K562 (cell line): ENCODE results near the gene CD300LB. TPM values are rescaled to one million over a fixed set of nuclear protein-coding genes. Genes with fewer than 3 reads are reported as not detected.
A peak's percentile ranks its signal among the peaks of the same experiment; 100 is the strongest.

ENCODE experiments used
- DACH1 ChIP-seq: fragments of 450-650 bp; IDR thresholded peaks from 2 replicates; pipeline ENCODE4 v1.6.1; 2018; ENCODE audit not compliant: partially characterized antibody
- KDM5B ChIP-seq: fragments of 200-600 bp; sonication (generic); IDR thresholded peaks from 2 replicates; pipeline ENCODE4 v1.6.1; 2012; ENCODE audit warnings: low read depth, mild to moderate bottlenecking, moderate library complexity, low read length, control low read depth, inconsistent platforms; ENCODE audit not compliant: insufficient replicate concordance
- MEF2D ChIP-seq: conservative IDR thresholded peaks from 2 replicates; pipeline ENCODE4 v1.6.1; 2016; ENCODE audit warnings: low read depth, missing genetic modification characterization, missing compliant biosample characterization
- STAT5A ChIP-seq: IDR thresholded peaks from 2 replicates; pipeline ENCODE4 v1.6.1; 2012; ENCODE audit warnings: low read length, inconsistent platforms, borderline replicate concordance
- TARDBP ChIP-seq: fragments of 450-650 bp; IDR thresholded peaks from 2 replicates; pipeline ENCODE4 v1.6.1; 2016
- polyA plus RNA-seq, 8 experiments: library from polyadenylated mRNA; depleted of rRNA in 4 of 8; stranded (reverse) in 5 of 8; unstranded in 3 of 8; fragments of >200 nt; fragmentation: Nextera tagmentation in 2 of 8; fragmentation: Illumina TruSeq in 1 of 8; extraction: Ambion mirVana in 2 of 8; extraction: Trizol in 1 of 8; gene quantifications; 2 replicates each; pipeline versions ENCODE4 v1.2.1 to v1.2.3, GENCODE V29; 2011 to 2014; ENCODE audit warnings: inconsistent platforms in 1 of 8, missing spikeins in 1 of 8
- total RNA-seq, 7 experiments: library from RNA; depleted of rRNA in 6 of 7; stranded (reverse); fragments of >200 nt in 6 of 7; fragmentation: Illumina TruSeq in 2 of 7; extraction: Trizol in 2 of 7; gene quantifications; 2 replicates each; pipeline versions ENCODE4 v1.2.1 to v1.2.3, GENCODE V29; 2011 to 2021; ENCODE audit warnings: low replicate concordance in 1 of 7
- TF ChIP-seq, protein P1 (sequence below): fragments of 450-650 bp; IDR thresholded peaks from 2 replicates; pipeline ENCODE4 v1.6.1; 2016; ENCODE audit warnings: mild to moderate bottlenecking, moderate library complexity
- TF ChIP-seq, protein P2 (sequence below): sonication (generic); formaldehyde crosslinking; IDR thresholded peaks from 2 replicates; pipeline ENCODE4 v1.8.1; 2023; ENCODE audit warnings: missing genetic modification reagents, mild to moderate bottlenecking, borderline replicate concordance
- TF ChIP-seq, protein P3 (sequence below): sonication (generic); formaldehyde crosslinking; IDR thresholded peaks from 2 replicates; pipeline ENCODE4 v1.9.0; 2022; ENCODE audit warnings: mild to moderate bottlenecking, missing genetic modification reagents

Gene CD300LB
- total and polyA plus RNA-seq, 9 of the 15 experiments (the other 6 are each of a cell fraction or from before 2014, with no cell fraction given) = not detected

DNA sequence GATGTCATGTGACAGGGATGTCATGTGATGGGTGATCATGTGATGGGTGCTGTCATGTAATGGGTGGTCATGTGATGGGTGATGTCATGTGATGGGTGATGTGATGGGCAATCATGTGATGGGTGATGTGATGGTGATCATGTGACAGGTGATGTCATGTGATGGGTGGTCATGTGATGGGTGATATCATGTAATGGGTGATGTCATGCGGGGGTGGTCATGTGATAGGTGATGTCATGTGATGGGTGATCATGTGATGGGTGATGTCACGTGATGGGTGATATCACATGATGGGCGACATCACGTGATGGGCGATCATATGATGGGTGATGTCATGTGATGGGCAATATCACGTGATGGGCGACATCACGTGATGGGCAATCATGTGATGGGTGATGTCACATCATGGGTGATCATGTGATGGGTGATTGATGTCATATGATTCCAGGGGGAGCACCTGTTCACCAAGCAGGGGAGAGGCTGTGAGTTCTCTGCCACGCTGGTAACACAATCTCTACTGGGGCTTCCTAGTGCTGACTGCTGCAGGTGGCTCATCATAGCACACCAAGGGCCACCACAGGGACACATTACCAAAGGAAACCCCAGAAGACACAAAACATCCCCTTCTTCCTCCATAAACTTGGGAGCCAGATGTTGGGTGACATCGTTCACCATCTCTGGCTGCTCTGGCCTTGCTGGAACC is 16.5 kb downstream of the CD300LB start (continued):
- TF ChIP-seq, protein P1, sequence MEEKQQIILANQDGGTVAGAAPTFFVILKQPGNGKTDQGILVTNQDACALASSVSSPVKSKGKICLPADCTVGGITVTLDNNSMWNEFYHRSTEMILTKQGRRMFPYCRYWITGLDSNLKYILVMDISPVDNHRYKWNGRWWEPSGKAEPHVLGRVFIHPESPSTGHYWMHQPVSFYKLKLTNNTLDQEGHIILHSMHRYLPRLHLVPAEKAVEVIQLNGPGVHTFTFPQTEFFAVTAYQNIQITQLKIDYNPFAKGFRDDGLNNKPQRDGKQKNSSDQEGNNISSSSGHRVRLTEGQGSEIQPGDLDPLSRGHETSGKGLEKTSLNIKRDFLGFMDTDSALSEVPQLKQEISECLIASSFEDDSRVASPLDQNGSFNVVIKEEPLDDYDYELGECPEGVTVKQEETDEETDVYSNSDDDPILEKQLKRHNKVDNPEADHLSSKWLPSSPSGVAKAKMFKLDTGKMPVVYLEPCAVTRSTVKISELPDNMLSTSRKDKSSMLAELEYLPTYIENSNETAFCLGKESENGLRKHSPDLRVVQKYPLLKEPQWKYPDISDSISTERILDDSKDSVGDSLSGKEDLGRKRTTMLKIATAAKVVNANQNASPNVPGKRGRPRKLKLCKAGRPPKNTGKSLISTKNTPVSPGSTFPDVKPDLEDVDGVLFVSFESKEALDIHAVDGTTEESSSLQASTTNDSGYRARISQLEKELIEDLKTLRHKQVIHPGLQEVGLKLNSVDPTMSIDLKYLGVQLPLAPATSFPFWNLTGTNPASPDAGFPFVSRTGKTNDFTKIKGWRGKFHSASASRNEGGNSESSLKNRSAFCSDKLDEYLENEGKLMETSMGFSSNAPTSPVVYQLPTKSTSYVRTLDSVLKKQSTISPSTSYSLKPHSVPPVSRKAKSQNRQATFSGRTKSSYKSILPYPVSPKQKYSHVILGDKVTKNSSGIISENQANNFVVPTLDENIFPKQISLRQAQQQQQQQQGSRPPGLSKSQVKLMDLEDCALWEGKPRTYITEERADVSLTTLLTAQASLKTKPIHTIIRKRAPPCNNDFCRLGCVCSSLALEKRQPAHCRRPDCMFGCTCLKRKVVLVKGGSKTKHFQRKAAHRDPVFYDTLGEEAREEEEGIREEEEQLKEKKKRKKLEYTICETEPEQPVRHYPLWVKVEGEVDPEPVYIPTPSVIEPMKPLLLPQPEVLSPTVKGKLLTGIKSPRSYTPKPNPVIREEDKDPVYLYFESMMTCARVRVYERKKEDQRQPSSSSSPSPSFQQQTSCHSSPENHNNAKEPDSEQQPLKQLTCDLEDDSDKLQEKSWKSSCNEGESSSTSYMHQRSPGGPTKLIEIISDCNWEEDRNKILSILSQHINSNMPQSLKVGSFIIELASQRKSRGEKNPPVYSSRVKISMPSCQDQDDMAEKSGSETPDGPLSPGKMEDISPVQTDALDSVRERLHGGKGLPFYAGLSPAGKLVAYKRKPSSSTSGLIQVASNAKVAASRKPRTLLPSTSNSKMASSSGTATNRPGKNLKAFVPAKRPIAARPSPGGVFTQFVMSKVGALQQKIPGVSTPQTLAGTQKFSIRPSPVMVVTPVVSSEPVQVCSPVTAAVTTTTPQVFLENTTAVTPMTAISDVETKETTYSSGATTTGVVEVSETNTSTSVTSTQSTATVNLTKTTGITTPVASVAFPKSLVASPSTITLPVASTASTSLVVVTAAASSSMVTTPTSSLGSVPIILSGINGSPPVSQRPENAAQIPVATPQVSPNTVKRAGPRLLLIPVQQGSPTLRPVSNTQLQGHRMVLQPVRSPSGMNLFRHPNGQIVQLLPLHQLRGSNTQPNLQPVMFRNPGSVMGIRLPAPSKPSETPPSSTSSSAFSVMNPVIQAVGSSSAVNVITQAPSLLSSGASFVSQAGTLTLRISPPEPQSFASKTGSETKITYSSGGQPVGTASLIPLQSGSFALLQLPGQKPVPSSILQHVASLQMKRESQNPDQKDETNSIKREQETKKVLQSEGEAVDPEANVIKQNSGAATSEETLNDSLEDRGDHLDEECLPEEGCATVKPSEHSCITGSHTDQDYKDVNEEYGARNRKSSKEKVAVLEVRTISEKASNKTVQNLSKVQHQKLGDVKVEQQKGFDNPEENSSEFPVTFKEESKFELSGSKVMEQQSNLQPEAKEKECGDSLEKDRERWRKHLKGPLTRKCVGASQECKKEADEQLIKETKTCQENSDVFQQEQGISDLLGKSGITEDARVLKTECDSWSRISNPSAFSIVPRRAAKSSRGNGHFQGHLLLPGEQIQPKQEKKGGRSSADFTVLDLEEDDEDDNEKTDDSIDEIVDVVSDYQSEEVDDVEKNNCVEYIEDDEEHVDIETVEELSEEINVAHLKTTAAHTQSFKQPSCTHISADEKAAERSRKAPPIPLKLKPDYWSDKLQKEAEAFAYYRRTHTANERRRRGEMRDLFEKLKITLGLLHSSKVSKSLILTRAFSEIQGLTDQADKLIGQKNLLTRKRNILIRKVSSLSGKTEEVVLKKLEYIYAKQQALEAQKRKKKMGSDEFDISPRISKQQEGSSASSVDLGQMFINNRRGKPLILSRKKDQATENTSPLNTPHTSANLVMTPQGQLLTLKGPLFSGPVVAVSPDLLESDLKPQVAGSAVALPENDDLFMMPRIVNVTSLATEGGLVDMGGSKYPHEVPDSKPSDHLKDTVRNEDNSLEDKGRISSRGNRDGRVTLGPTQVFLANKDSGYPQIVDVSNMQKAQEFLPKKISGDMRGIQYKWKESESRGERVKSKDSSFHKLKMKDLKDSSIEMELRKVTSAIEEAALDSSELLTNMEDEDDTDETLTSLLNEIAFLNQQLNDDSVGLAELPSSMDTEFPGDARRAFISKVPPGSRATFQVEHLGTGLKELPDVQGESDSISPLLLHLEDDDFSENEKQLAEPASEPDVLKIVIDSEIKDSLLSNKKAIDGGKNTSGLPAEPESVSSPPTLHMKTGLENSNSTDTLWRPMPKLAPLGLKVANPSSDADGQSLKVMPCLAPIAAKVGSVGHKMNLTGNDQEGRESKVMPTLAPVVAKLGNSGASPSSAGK = peak; percentile 58; the same call in 1 of the 2 replicates
- TF ChIP-seq, protein P2, sequence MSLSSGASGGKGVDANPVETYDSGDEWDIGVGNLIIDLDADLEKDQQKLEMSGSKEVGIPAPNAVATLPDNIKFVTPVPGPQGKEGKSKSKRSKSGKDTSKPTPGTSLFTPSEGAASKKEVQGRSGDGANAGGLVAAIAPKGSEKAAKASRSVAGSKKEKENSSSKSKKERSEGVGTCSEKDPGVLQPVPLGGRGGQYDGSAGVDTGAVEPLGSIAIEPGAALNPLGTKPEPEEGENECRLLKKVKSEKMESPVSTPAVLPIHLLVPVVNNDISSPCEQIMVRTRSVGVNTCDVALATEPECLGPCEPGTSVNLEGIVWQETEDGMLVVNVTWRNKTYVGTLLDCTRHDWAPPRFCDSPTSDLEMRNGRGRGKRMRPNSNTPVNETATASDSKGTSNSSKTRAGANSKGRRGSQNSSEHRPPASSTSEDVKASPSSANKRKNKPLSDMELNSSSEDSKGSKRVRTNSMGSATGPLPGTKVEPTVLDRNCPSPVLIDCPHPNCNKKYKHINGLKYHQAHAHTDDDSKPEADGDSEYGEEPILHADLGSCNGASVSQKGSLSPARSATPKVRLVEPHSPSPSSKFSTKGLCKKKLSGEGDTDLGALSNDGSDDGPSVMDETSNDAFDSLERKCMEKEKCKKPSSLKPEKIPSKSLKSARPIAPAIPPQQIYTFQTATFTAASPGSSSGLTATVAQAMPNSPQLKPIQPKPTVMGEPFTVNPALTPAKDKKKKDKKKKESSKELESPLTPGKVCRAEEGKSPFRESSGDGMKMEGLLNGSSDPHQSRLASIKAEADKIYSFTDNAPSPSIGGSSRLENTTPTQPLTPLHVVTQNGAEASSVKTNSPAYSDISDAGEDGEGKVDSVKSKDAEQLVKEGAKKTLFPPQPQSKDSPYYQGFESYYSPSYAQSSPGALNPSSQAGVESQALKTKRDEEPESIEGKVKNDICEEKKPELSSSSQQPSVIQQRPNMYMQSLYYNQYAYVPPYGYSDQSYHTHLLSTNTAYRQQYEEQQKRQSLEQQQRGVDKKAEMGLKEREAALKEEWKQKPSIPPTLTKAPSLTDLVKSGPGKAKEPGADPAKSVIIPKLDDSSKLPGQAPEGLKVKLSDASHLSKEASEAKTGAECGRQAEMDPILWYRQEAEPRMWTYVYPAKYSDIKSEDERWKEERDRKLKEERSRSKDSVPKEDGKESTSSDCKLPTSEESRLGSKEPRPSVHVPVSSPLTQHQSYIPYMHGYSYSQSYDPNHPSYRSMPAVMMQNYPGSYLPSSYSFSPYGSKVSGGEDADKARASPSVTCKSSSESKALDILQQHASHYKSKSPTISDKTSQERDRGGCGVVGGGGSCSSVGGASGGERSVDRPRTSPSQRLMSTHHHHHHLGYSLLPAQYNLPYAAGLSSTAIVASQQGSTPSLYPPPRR (CRISPR knock-in tag) = peak; percentile 94; the same call in 1 of the 2 replicates
- peak; percentile 70 for TF ChIP-seq MEF2D (tag)
- no peak for TF ChIP-seq KDM5B
- no peak for TF ChIP-seq DACH1
- TF ChIP-seq, protein P3, sequence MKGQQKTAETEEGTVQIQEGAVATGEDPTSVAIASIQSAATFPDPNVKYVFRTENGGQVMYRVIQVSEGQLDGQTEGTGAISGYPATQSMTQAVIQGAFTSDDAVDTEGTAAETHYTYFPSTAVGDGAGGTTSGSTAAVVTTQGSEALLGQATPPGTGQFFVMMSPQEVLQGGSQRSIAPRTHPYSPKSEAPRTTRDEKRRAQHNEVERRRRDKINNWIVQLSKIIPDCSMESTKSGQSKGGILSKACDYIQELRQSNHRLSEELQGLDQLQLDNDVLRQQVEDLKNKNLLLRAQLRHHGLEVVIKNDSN (CRISPR knock-in tag) = peak; percentile 94
- TF ChIP-seq TARDBP = peak; percentile 60; the same call in 1 of the 2 replicates
- TF ChIP-seq STAT5A = peak; percentile 9; the same call in 1 of the 2 replicates
